ENCODE data around the gene CDH8. TPM values are rescaled to one million over a fixed set of nuclear protein-coding genes. Genes with fewer than 3 reads are reported as not detected.

The CDH8 gene
- total RNA-seq, 1 experiment from 2014 or later, result not detected

GRCh38 chr16:62018301-62019060 lies 17.8 kb downstream of the CDH8 start:
- no peaks in the 10 kb centered on the region for H3K4me1 ChIP-seq (replicated peaks; ENCODE audit: insufficient read depth)
- no TSS peak for BruUV-seq (replicated peaks)
- H3K27me3 ChIP-seq (ENCODE audit: insufficient read depth, low read depth), result no peaks in the 10 kb centered on the region; the same call in 1 of the 2 replicates
- DNase-seq, result no peak
- no peak overlapping the region for H3K4me2 ChIP-seq
- H2AFZ ChIP-seq, result no peak overlapping the region
- no peaks in the 10 kb centered on the region for H3K36me3 ChIP-seq (ENCODE audit: low read depth)
- no peaks in the 10 kb centered on the region for H3K79me2 ChIP-seq (ENCODE audit: low read depth)
- no peaks in the 10 kb centered on the region for H3K9me2 ChIP-seq (ENCODE audit: insufficient read depth)
- H3F3A ChIP-seq (ENCODE audit: insufficient read depth, low read depth), result no peaks in the 10 kb centered on the region
- no peak overlapping the region for H3K27ac ChIP-seq
- no peaks in the 10 kb centered on the region for H3K9me3 ChIP-seq (ENCODE audit: insufficient read depth, low read depth)
- CTCF ChIA-PET, result no interaction called here
- TF ChIP-seq CTCF (conservative IDR thresholded peaks at IDR 0.05) (no peak), EZH2 (IDR thresholded peaks at IDR 0.05; ENCODE audit: low read depth) (no peak)
- no peak overlapping the region for H3K4me3 ChIP-seq
- POLR2A ChIA-PET (ENCODE audit: unreplicated experiment), result no interaction called here
- no peaks in the 10 kb centered on the region for H4K20me1 ChIP-seq (ENCODE audit: insufficient read depth)
- intact Hi-C loops (cut with micrococcal nuclease; ENCODE audit: unreplicated experiment), result no loop called here

DNA sequence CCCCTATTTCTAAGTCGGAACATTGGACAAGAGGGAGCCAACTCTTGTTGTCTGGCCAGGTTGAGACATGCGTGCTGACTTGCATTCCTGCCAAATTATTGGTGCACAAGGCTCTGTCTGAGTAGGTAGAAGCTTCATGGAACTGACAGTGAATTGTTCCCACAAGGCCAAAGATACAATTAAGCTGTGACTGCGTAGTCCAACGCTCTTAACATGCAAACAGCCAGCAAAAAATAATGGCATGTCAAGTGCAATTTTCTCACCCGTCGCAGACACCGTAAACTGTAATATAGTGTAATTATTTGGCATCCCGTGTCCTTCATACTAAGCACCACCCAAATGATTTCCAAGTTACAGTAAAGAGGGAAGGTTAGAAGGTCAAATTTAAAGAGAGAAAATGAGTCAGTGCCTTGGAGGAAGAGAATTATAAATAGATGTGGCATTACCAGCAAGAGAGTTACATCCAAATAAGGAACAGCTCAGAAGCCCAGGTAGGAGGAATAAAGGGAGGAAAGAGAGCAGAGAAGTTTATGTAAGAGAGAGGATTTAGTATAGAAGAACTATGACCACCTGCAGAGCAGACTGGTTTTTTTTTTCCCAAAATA lies 21.8 kb downstream of the CDH8 start:
- intact Hi-C loops (cut with micrococcal nuclease; ENCODE audit: unreplicated experiment), result no loop called here
- no TSS peak for BruUV-seq (replicated peaks)
- H3K9me2 ChIP-seq (ENCODE audit: insufficient read depth), result no peaks in the 10 kb centered on the region
- H3K27ac ChIP-seq, result no peak overlapping the region
- ChIA-PET CTCF (no interaction called here), POLR2A (ENCODE audit: unreplicated experiment) (no interaction called here)
- no peaks in the 10 kb centered on the region for H3K79me2 ChIP-seq (ENCODE audit: low read depth)
- no peak overlapping the region for H3K4me3 ChIP-seq
- no peak for TF ChIP-seq CTCF (conservative IDR thresholded peaks at IDR 0.05)
- no peak for TF ChIP-seq EZH2 (IDR thresholded peaks at IDR 0.05; ENCODE audit: low read depth)
- H3K27me3 ChIP-seq (ENCODE audit: insufficient read depth, low read depth), result no peaks in the 10 kb centered on the region
- DNase-seq, result no peak
- H2AFZ ChIP-seq, result no peak overlapping the region
- H3K4me1 ChIP-seq (replicated peaks; ENCODE audit: insufficient read depth), result no peaks in the 10 kb centered on the region
- H3K9me3 ChIP-seq (ENCODE audit: insufficient read depth, low read depth), result no peaks in the 10 kb centered on the region
- no peaks in the 10 kb centered on the region for H4K20me1 ChIP-seq (ENCODE audit: insufficient read depth)
- no peak overlapping the region for H3K4me2 ChIP-seq
- no peaks in the 10 kb centered on the region for H3F3A ChIP-seq (ENCODE audit: insufficient read depth, low read depth)
- no peaks in the 10 kb centered on the region for H3K36me3 ChIP-seq (ENCODE audit: low read depth)

GRCh38 chr16:62010186-62010585 lies 26.1 kb downstream of the CDH8 start:
- Histone ChIP-seq H3K27me3 (ENCODE audit: insufficient read depth, low read depth) (no peaks in the 10 kb centered on the region), H3K9me3 (ENCODE audit: insufficient read depth, low read depth) (no peaks in the 10 kb centered on the region), H4K20me1 (ENCODE audit: insufficient read depth) (no peaks in the 10 kb centered on the region), H3K9me2 (ENCODE audit: insufficient read depth) (no peaks in the 10 kb centered on the region), H3K4me2 (no peak overlapping the region), H3K4me1 (replicated peaks; ENCODE audit: insufficient read depth) (no peaks in the 10 kb centered on the region), H3K4me3 (no peak overlapping the region), H3K79me2 (ENCODE audit: low read depth) (no peaks in the 10 kb centered on the region), H3F3A (ENCODE audit: insufficient read depth, low read depth) (no peaks in the 10 kb centered on the region), H3K27ac (no peak overlapping the region), H2AFZ (no peak overlapping the region), H3K36me3 (ENCODE audit: low read depth) (no peaks in the 10 kb centered on the region)
- CTCF ChIA-PET, result no interaction called here
- intact Hi-C loops (cut with micrococcal nuclease; ENCODE audit: unreplicated experiment), result no loop called here
- TF ChIP-seq EZH2 (IDR thresholded peaks at IDR 0.05; ENCODE audit: low read depth), result no peak
- no peak for TF ChIP-seq CTCF (conservative IDR thresholded peaks at IDR 0.05)
- POLR2A ChIA-PET (ENCODE audit: unreplicated experiment), result no interaction called here
- no peak for DNase-seq
- no TSS peak for BruUV-seq (replicated peaks)
